Activated T-cell treated with anti-CD3 and anti-CD28 coated beads, Interleukin-2, amount 50 U/mL, for 72 hours (primary cell): Measurements from ENCODE around the gene RAPH1. TPM values are rescaled to one million over a fixed set of nuclear protein-coding genes. Genes with fewer than 3 reads are reported as not detected.
"Not testable (repeated sequence)": the region's sequence is repeated elsewhere in the genome, so short reads cannot be mapped to it uniquely, and the experiment has no call there.

ENCODE experiments used
- ATAC-seq, 2 donors: fragments of 150-1000 bp; cut with Tn5 transposase; replicated peaks in 1 of 2; 2 replicates each; pipeline ENCODE4 v1.10.0; 2021; ENCODE audit warnings: moderate library complexity in 2 of 2, mild to moderate bottlenecking in 1 of 2
- DNase-seq, 2 donors: peaks; one replicate each; pipeline ENCODE4 v3.0.0; 2021 to 2022; ENCODE audit warnings: mixed read lengths in 1 of 2
- H3K27ac Mint-ChIP-seq: one replicate; pipeline ENCODE4 v1.8.0; 2022; ENCODE audit warnings: mild to moderate bottlenecking, moderate library complexity, mixed read lengths
- H3K27me3 Mint-ChIP-seq: one replicate; pipeline ENCODE4 v1.8.0; 2022; ENCODE audit warnings: low read depth, mixed read lengths
- H3K36me3 Mint-ChIP-seq, 2 donors: one replicate each; pipeline ENCODE4 v1.8.0; 2022; ENCODE audit warnings: mixed read lengths in 2 of 2, mild to moderate bottlenecking in 1 of 2; ENCODE audit not compliant: insufficient read depth in 2 of 2
- H3K4me1 Mint-ChIP-seq: one replicate; pipeline ENCODE4 v1.8.0; 2022; ENCODE audit warnings: low read depth, mixed read lengths
- H3K4me3 Mint-ChIP-seq, 2 donors: one replicate each; pipeline ENCODE4 v1.8.0; 2022; ENCODE audit warnings: mild to moderate bottlenecking in 2 of 2, mixed read lengths in 2 of 2, moderate library complexity in 2 of 2
- H3K9me3 Mint-ChIP-seq, 2 donors: one replicate each; pipeline ENCODE4 v1.8.0; 2022; ENCODE audit warnings: mixed read lengths in 2 of 2
- total RNA-seq, 2 donors: library from RNA; stranded (reverse); gene quantifications; one replicate each; pipeline ENCODE4 v1.2.3, GENCODE V29; 2022

RAPH1 gene
- total RNA-seq, 2 donors from 2014 or later: 3.7 to 6.0 TPM

DNA sequence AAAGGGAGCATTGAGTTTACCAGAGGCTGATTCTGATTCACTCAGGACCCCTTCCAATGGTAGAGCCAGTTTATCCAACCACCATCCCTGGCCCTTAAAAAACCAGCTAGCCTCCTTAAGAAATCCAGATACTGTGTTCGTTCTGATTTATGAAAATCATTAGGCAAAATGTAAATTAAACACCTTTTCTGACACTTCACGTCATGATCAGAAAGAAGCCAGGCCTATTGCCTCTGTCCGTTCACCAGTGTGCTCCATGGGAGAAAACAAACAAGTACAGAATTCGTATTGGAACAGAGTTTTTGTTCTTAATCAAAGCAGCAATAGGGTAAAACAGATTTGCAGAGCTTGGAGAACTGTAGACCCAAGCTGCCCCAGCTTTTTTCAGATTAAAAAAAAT lies 31.1 kb upstream of the RAPH1 start:
- H3K27ac Mint-ChIP-seq: no peak overlapping the region
- no peak overlapping the region for H3K4me3 Mint-ChIP-seq
- DNase-seq: no peak
- no peak for ATAC-seq
- no peaks in the 10 kb centered on the region for H3K9me3 Mint-ChIP-seq
- no peaks in the 10 kb centered on the region for H3K36me3 Mint-ChIP-seq
- H3K4me1 Mint-ChIP-seq: no peaks in the 10 kb centered on the region
- no peaks in the 10 kb centered on the region for H3K27me3 Mint-ChIP-seq

DNA sequence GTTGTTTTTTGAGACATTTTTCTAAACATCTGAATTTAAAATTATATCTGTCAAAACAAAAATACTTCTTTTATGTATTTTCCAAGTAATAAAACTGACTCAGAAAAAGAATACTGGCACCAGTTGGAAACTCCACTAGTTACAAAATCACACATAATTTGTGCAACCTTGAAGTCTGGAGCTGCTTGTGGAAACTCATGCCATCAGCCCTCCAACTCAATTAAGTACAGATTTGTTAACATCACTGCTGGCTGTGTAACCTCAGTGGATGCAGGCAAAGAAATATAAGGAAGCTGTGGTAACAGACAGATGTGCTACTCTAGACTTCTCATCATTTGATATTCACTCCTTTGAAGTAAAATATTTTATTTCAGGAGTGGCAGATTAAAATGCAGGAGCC lies 30.0 kb upstream of the RAPH1 start:
- Mint-ChIP-seq H3K27me3 (no peaks in the 10 kb centered on the region), H3K36me3 (no peaks in the 10 kb centered on the region), H3K4me1 (no peaks in the 10 kb centered on the region), H3K9me3 (no peaks in the 10 kb centered on the region), H3K27ac (no peak overlapping the region), H3K4me3 (no peak overlapping the region)
- ATAC-seq (no peak), DNase-seq (no peak)

DNA sequence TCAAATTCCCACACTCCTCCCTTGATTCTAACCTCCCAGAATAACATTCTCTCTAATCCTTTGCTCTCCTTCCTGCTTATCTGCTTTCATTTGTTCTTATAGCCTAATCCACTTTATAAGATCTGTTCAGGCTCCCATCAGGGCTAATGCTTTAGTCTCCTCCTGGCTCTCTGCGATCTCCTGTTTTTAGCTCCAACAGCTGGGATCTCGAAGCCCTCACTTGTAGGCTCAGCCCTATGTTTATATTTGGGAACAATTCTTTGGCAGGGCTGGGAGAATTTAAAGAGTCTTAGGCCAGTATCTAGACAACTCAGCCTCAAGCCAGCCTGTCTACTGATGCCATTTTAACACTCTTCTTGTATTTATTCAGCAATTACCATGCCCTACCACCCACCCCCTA lies 27.2 kb upstream of the RAPH1 start:
- no peaks in the 10 kb centered on the region for H3K36me3 Mint-ChIP-seq
- H3K27me3 Mint-ChIP-seq: no peaks in the 10 kb centered on the region
- ATAC-seq (no peak), DNase-seq (no peak)
- no peak overlapping the region for H3K27ac Mint-ChIP-seq
- no peaks in the 10 kb centered on the region for H3K4me1 Mint-ChIP-seq
- no peaks in the 10 kb centered on the region for H3K9me3 Mint-ChIP-seq
- H3K4me3 Mint-ChIP-seq: no peak overlapping the region

DNA sequence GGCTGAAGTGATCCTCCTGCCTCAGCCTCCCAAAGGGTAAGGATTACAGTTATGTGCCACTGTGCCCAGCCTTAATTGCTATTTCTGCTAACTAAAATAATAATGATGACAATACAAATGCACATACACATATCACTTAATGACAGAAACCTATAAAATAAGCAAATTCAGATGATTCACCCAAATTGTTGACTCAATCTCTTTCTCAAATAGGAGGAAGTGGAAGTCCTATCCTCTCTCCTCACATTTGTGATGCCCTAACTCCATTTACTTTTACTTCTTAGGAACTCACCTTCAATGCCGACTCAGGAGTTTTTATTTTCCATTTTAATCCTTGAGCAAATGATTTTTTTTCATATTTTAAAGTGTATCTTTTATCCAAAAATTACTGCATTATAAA lies 24.5 kb upstream of the RAPH1 start:
- no peaks in the 10 kb centered on the region for H3K27me3 Mint-ChIP-seq
- no peak overlapping the region for H3K27ac Mint-ChIP-seq
- ATAC-seq (no peak), DNase-seq (no peak)
- H3K36me3 Mint-ChIP-seq: no peaks in the 10 kb centered on the region
- H3K4me1 Mint-ChIP-seq: no peaks in the 10 kb centered on the region
- H3K4me3 Mint-ChIP-seq: no peak overlapping the region
- no peaks in the 10 kb centered on the region for H3K9me3 Mint-ChIP-seq

DNA sequence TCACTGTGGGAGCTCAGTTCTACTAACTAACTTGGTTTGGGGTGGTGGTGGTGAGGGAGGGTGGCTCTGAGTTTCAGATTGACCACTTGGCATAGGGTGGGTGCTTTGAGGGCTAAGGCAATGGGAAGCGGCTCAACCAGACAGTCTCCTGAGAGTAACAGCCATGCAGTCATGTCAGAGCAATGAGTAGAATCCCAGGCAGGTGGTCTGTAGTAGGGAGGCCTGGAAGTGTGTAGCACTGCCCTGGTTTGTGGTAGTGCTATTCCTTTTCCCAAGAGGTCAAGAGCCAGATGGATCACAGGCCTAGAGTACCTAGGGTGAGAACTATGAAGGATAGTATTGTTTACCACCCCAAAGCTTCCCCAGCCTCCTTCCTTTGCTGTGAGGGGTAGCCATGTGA lies 18.7 kb upstream of the RAPH1 start:
- ATAC-seq (no peak), DNase-seq (no peak)
- Mint-ChIP-seq H3K9me3 (no peaks in the 10 kb centered on the region), H3K4me1 (peaks cover 4% of the 10 kb centered on the region), H3K4me3 (no peak overlapping the region), H3K36me3 (no peaks in the 10 kb centered on the region), H3K27ac (no peak overlapping the region), H3K27me3 (no peaks in the 10 kb centered on the region)

DNA sequence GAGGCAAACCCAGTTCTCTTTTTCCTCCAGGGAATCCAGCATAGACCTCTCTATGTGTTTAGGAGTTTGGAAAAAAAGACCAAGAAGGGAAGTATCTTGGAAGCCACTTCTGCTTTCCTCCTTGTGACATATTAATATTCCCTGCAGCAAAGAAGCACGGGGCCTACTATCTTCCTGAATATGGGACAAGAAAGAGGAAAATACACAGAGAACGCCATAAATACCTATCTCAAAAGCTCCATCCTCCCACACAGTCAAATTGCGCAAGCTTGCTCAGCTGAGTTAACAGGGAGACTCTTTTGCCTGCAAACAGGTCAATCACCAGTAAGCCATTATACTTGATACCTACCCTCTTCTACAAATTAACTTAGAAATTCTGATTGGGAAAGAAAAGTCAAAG lies 16.7 kb upstream of the RAPH1 start:
- H3K4me1 Mint-ChIP-seq: peaks cover 9% of the 10 kb centered on the region
- DNase-seq (no peak), ATAC-seq (no peak)
- no peaks in the 10 kb centered on the region for H3K9me3 Mint-ChIP-seq
- no peaks in the 10 kb centered on the region for H3K27me3 Mint-ChIP-seq
- no peaks in the 10 kb centered on the region for H3K36me3 Mint-ChIP-seq
- no peak overlapping the region for H3K27ac Mint-ChIP-seq
- no peak overlapping the region for H3K4me3 Mint-ChIP-seq

DNA sequence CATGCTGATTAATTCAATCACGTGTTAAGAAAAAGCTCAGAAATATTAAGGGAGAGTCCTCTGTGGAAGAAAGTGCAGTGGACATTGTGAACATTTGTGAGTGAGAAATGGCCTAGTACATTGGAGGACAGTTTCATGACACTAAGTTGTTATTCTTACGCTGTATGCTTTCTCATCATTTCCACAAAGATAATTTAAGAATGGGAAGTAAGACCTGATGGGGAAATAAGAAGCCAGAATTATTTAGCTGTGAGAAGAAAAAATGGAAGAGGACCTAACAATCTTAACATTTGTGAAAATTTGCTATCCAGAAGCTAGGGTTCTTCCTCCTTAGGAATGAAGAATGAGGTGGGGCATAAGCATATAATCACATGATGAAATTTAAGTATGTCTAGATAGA lies 15.2 kb upstream of the RAPH1 start:
- no peaks in the 10 kb centered on the region for H3K27me3 Mint-ChIP-seq
- DNase-seq (no peak), ATAC-seq (no peak)
- H3K27ac Mint-ChIP-seq: no peak overlapping the region
- H3K4me1 Mint-ChIP-seq: peaks cover 9% of the 10 kb centered on the region
- H3K4me3 Mint-ChIP-seq: no peak overlapping the region
- H3K9me3 Mint-ChIP-seq: no peaks in the 10 kb centered on the region
- no peaks in the 10 kb centered on the region for H3K36me3 Mint-ChIP-seq

DNA sequence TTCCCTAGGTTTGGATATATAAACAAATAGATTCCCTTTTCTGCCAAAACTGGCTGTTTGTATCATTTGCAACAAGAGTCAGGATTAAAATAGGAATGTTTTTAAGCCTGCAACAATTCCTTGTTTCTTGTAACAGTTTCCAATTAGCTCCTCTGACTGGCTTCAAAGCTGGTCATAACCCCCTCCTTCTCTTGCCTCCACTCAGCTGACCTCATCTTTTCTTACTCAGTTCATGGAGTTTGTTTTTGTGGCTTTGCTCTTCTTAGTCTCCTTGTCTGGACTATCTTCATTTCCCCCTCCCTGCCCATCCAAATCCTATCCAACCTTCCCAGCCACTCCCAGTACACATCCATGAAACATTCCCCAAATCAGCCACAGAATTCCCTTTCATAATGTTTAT lies 14.3 kb upstream of the RAPH1 start:
- Mint-ChIP-seq H3K27me3 (no peaks in the 10 kb centered on the region), H3K4me1 (peaks cover 7% of the 10 kb centered on the region), H3K4me3 (no peak overlapping the region), H3K27ac (no peak overlapping the region), H3K9me3 (no peaks in the 10 kb centered on the region), H3K36me3 (no peaks in the 10 kb centered on the region)
- ATAC-seq (no peak), DNase-seq (no peak)

DNA sequence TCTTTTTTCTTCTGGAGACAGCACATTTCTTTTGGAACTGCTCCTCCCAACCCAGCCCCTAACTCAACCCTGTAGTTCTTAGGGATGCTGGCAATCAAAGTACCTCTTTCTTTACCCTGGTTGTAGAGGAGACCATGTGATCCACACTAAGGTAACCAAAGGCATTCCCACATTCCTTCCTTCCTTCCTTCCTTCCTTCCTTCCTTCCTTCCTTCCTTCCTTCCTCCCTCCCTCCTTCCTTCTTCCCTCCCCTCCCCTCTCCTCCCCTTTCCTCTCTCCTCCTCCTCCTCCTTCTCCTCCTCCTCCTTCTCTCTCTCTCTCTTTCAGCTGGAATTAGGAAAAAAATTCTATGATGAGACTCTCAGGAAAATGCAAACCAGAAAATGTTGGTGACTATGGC lies 13.8 kb upstream of the RAPH1 start:
- no peaks in the 10 kb centered on the region for H3K9me3 Mint-ChIP-seq
- peaks cover 5% of the 10 kb centered on the region for H3K4me1 Mint-ChIP-seq
- H3K36me3 Mint-ChIP-seq: no peaks in the 10 kb centered on the region
- no peaks in the 10 kb centered on the region for H3K27me3 Mint-ChIP-seq
- no peak overlapping the region for H3K4me3 Mint-ChIP-seq
- H3K27ac Mint-ChIP-seq: no peak overlapping the region
- ATAC-seq: no peak
- DNase-seq: no peak

DNA sequence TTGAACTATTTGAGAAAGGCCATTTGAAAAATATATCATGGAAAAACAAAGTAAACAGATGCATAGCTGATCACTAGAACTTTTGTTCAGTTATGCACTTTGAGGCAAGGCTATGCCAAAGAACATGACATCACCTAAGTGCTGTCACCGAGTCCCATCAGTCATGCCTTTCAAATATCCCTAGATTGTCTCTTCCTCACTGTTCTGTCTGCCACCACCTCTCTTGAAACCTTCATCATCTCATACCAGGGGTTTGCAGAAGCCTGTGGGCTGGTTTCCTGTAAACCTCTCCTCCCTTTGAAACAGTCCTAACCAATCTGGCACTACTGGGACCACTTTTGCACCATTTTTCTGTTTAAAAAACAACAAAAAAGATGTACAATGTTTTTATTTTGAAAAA lies 12.3 kb upstream of the RAPH1 start:
- Mint-ChIP-seq H3K27me3 (no peaks in the 10 kb centered on the region), H3K36me3 (no peaks in the 10 kb centered on the region), H3K4me3 (no peak overlapping the region), H3K27ac (no peak overlapping the region), H3K4me1 (peaks cover 5% of the 10 kb centered on the region), H3K9me3 (no peaks in the 10 kb centered on the region)
- no peak for DNase-seq
- ATAC-seq: peak; percentile 45 to 56

DNA sequence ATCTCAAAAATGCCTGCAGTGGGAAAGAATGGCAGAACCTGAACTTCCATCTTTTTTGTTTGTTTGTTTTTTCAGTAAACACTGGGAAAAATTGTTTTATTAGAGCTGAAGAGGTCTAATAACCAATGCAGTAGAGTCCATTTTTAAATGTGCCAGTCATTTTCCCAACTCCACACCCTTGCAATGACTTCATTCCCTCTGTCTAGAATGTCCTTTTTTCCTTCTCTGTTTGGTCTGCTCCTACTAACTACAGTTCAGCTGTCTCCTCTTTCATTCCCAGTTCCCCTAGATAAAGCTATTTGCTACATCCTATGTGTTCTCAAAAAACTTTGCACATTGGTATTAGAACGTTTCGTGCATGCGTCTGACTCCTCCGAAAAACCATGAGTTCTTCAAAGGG lies 9.3 kb upstream of the RAPH1 start:
- H3K4me3 Mint-ChIP-seq: no peak overlapping the region

DNA sequence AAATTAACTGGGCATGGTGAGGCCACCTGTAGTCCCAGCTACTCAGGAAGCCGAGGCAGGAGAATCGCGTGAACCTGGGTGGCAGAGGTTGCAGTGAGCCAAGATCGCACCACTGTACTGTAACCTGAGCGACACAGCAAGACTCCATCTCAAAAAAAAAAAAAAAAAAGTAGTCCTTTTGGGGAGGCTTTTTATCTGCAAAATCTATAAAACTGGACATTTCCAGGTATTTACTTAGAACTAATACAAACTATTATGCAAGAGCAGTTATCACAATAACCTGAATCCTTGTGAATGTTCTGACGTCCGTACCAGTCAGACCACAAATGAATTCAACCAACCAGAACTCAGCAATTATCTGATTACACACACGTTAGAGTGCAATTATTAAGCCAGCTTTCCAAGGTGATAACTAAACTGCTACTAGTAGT lies 8.8 kb upstream of the RAPH1 start:
- ATAC-seq (no peak), DNase-seq (no peak)
- H3K27me3 Mint-ChIP-seq: no peaks in the 10 kb centered on the region
- no peak overlapping the region for H3K4me3 Mint-ChIP-seq
- peaks cover 0 to under 1% of the 10 kb centered on the region in 2 donors for H3K36me3 Mint-ChIP-seq
- H3K9me3 Mint-ChIP-seq: peaks cover under 1 to 2% of the 10 kb centered on the region in 2 donors
- H3K4me1 Mint-ChIP-seq: peaks cover 5% of the 10 kb centered on the region
- H3K27ac Mint-ChIP-seq: no peak overlapping the region

More for the DNA sequence above, 9.3 kb upstream of the RAPH1 start:
- ATAC-seq: no peak
- no peaks in the 10 kb centered on the region for H3K9me3 Mint-ChIP-seq
- H3K27me3 Mint-ChIP-seq: no peaks in the 10 kb centered on the region
- H3K36me3 Mint-ChIP-seq: no peaks in the 10 kb centered on the region
- no peak for DNase-seq
- peaks cover 5% of the 10 kb centered on the region for H3K4me1 Mint-ChIP-seq
- no peak overlapping the region for H3K27ac Mint-ChIP-seq

DNA sequence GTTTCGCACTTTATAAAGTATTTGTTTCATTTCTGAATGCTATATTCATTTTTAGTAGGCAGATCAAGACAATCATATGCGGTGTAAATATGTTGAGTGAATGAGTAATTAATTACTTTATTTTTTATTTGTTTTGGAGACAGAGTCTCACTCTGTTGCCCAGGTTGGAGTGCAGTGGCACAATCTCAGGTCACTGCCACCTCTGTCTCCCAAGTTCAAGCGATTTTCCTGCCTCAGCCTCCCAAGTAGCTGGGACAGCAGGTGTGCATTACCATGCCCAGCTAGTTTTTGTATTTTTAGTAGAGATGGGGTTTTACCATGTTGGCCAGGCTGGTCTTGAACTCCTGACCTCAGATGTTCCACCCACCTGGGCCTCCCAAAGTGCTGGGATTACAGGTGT lies 5.5 kb upstream of the RAPH1 start:
- Mint-ChIP-seq H3K9me3 (peaks cover 14 to 19% of the 10 kb centered on the region in 2 donors), H3K36me3 (peaks cover 8 to 21% of the 10 kb centered on the region in 2 donors)
- H3K4me1 Mint-ChIP-seq, H3K27ac Mint-ChIP-seq, H3K27me3 Mint-ChIP-seq, DNase-seq, H3K4me3 Mint-ChIP-seq, ATAC-seq: not testable (repeated sequence)

DNA sequence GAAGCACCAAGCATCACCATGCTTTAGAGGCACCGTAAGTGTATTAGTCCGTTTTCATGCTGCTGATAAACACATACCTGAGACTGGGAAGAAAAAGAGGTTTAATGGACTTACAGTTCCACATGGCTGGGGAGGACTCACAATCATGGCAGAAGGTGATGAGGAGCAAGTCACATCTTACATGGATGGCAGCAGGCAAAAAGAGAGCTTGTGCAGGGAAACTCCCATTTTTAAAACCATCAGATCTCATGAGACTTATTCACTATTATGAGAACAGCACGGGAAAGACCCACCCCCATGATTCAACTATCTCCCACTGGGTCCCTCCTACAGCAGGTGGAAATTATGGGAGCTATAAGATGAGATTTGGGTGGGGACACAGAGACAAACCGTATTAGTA lies 3.1 kb upstream of the RAPH1 start:
- Mint-ChIP-seq H3K36me3 (peaks cover 10 to 21% of the 10 kb centered on the region in 2 donors), H3K27me3 (peaks cover 11% of the 10 kb centered on the region), H3K4me1 (peaks cover 20% of the 10 kb centered on the region), H3K9me3 (peaks cover 14 to 19% of the 10 kb centered on the region in 2 donors)
- not testable (repeated sequence) for DNase-seq, ATAC-seq, H3K27ac Mint-ChIP-seq, H3K4me3 Mint-ChIP-seq
